OCI-LY1 (cell line): ENCODE measurements around the gene PHF2.

Experiments
- H2AFZ ChIP-seq: fragments of 200-600 bp; sonication (generic), shearing (Covaris generic); 2 replicates; pipeline ENCODE4 v1.6.0; 2014; ENCODE audit warnings: antibody characterized with exemption, mild to moderate bottlenecking, low read length
- H3F3A ChIP-seq: fragments of 200-600 bp; sonication (generic), shearing (Covaris generic); 2 replicates; pipeline ENCODE4 v1.6.0; 2014; ENCODE audit warnings: mild to moderate bottlenecking, antibody characterized with exemption, low read length, moderate library complexity; ENCODE audit not compliant: insufficient read depth
- H3K27ac ChIP-seq: fragments of 200-600 bp; sonication (generic); 2 replicates; pipeline ENCODE4 v1.5.1; 2014; ENCODE audit warnings: low read length, mixed run types, mild to moderate bottlenecking, low read depth; ENCODE audit not compliant: poor library complexity, severe bottlenecking
- H3K27me3 ChIP-seq: fragments of 200-600 bp; sonication (generic); 2 replicates; pipeline ENCODE4 v1.6.0; 2014; ENCODE audit warnings: antibody characterized with exemption, mild to moderate bottlenecking, low read length, moderate library complexity; ENCODE audit not compliant: insufficient read depth
- H3K36me3 ChIP-seq: fragments of 200-600 bp; sonication (generic); 2 replicates; pipeline ENCODE4 v1.6.1; 2014; ENCODE audit warnings: mild to moderate bottlenecking, antibody characterized with exemption, low read length, moderate library complexity, mixed read lengths; ENCODE audit not compliant: insufficient read depth
- H3K4me1 ChIP-seq: fragments of 200-600 bp; sonication (generic); 2 replicates; pipeline ENCODE4 v1.5.1; 2014; ENCODE audit warnings: mild to moderate bottlenecking, low read length, moderate library complexity; ENCODE audit not compliant: insufficient read depth, severe bottlenecking
- H3K4me2 ChIP-seq: fragments of 200-600 bp; sonication (generic), shearing (Covaris generic); 2 replicates; pipeline ENCODE4 v1.6.1; 2014; ENCODE audit warnings: low read length
- H3K4me3 ChIP-seq: fragments of 200-600 bp; sonication (generic); 2 replicates; pipeline ENCODE4 v1.5.1; 2014; ENCODE audit warnings: low read length, low read depth, mild to moderate bottlenecking, mixed read lengths; ENCODE audit not compliant: poor library complexity, severe bottlenecking
- H3K79me2 ChIP-seq: fragments of 200-600 bp; shearing (Covaris generic); 2 replicates; pipeline ENCODE4 v1.6.1; 2016; ENCODE audit warnings: mixed run types, low read length, mixed read lengths; ENCODE audit not compliant: insufficient read depth
- H3K9ac ChIP-seq: fragments of 200-600 bp; sonication (generic), shearing (Covaris generic); 2 replicates; pipeline ENCODE4 v1.6.1; 2014; ENCODE audit warnings: mild to moderate bottlenecking, low read length, mixed read lengths
- H3K9me2 ChIP-seq: fragments of 200-600 bp; sonication (generic), shearing (Covaris generic); 2 replicates; pipeline ENCODE4 v1.6.1; 2014; ENCODE audit warnings: low read depth, mild to moderate bottlenecking, low read length, mixed read lengths
- H3K9me3 ChIP-seq: fragments of 200-600 bp; shearing (Covaris generic); 2 replicates; pipeline ENCODE4 v1.6.1; 2014; ENCODE audit warnings: low read length, mixed read lengths
- H4K20me1 ChIP-seq: fragments of 200-600 bp; sonication (generic), shearing (Covaris generic); 2 replicates; pipeline ENCODE4 v1.6.0; 2016; ENCODE audit warnings: mild to moderate bottlenecking, low read length; ENCODE audit not compliant: insufficient read depth
- CTCF ChIP-seq: fragments of 200-600 bp; sonication (generic), shearing (Covaris generic); IDR thresholded peaks from 2 replicates; pipeline ENCODE4 v1.5.1; 2017; ENCODE audit warnings: mild to moderate bottlenecking, antibody characterized with exemption, low read length, moderate library complexity, mixed read lengths
- EZH2 ChIP-seq: fragments of 200-600 bp; sonication (generic), shearing (Covaris generic); IDR thresholded peaks from 2 replicates; pipeline ENCODE4 v1.8.0; 2017; ENCODE audit warnings: borderline replicate concordance, mixed run types, mild to moderate bottlenecking, antibody characterized with exemption, low read length, moderate library complexity, mixed read lengths

Gene PHF2

GRCh38 chr9:93613791-93614190 lies 37.4 kb downstream of the PHF2 start:
- Histone ChIP-seq H3K9ac (no peak overlapping the region), H3K9me3 (peaks cover 8% of the 10 kb centered on the region; the same call in 1 of the 2 replicates), H3K79me2 (no peaks in the 10 kb centered on the region), H4K20me1 (no peaks in the 10 kb centered on the region), H3K9me2 (no peaks in the 10 kb centered on the region), H3F3A (no peaks in the 10 kb centered on the region), H2AFZ (no peak overlapping the region), H3K4me3 (no peak overlapping the region), H3K4me1 (peaks cover 7% of the 10 kb centered on the region), H3K4me2 (no peak overlapping the region), H3K27ac (no peak overlapping the region), H3K36me3 (no peaks in the 10 kb centered on the region; the same call in 1 of the 2 replicates), H3K27me3 (no peaks in the 10 kb centered on the region)
- TF ChIP-seq CTCF (no peak), EZH2 (no peak)

GRCh38 chr9:93614830-93615468 lies 38.6 kb downstream of the PHF2 start:
- Histone ChIP-seq H3K27me3 (no peaks in the 10 kb centered on the region), H3K9ac (no peak overlapping the region), H3K4me1 (peaks cover 7% of the 10 kb centered on the region), H2AFZ (no peak overlapping the region), H4K20me1 (no peaks in the 10 kb centered on the region), H3K79me2 (no peaks in the 10 kb centered on the region), H3K27ac (no peak overlapping the region), H3K36me3 (no peaks in the 10 kb centered on the region; the same call in 1 of the 2 replicates), H3K9me3 (peaks cover under 1% of the 10 kb centered on the region; the same call in 1 of the 2 replicates), H3K9me2 (no peaks in the 10 kb centered on the region), H3F3A (no peaks in the 10 kb centered on the region), H3K4me3 (no peak overlapping the region), H3K4me2 (no peak overlapping the region)
- no peak for TF ChIP-seq CTCF
- TF ChIP-seq EZH2, result no peak

GRCh38 chr9:93616044-93616443 lies 39.7 kb downstream of the PHF2 start:
- H3K9me2 ChIP-seq, result no peaks in the 10 kb centered on the region
- H3K27ac ChIP-seq, result no peak overlapping the region
- TF ChIP-seq EZH2, result no peak
- no peak for TF ChIP-seq CTCF
- no peak overlapping the region for H2AFZ ChIP-seq
- no peak overlapping the region for H3K4me2 ChIP-seq
- no peaks in the 10 kb centered on the region for H4K20me1 ChIP-seq
- no peaks in the 10 kb centered on the region for H3K79me2 ChIP-seq
- no peaks in the 10 kb centered on the region for H3K36me3 ChIP-seq
- H3K4me1 ChIP-seq, result peaks cover 7% of the 10 kb centered on the region
- H3K9me3 ChIP-seq, result no peaks in the 10 kb centered on the region
- H3K9ac ChIP-seq, result no peak overlapping the region
- H3K27me3 ChIP-seq, result no peaks in the 10 kb centered on the region
- H3F3A ChIP-seq, result no peaks in the 10 kb centered on the region
- H3K4me3 ChIP-seq, result no peak overlapping the region
